WTC11 (cell line): ENCODE results near the gene CADM3.

Experiments used
- CTCF ChIP-seq: fragments of 200-600 bp; IDR thresholded peaks from 2 replicates; pipeline ENCODE4 v1.8.0; 2022; ENCODE audit warnings: antibody characterized with exemption
- E2F5 ChIP-seq: sonication (generic); formaldehyde crosslinking; IDR thresholded peaks from 2 replicates; pipeline ENCODE4 v1.8.1; 2022; ENCODE audit warnings: mild to moderate bottlenecking, moderate library complexity, missing genetic modification reagents
- ELF4 ChIP-seq: sonication (generic); formaldehyde crosslinking; IDR thresholded peaks from 2 replicates; pipeline ENCODE4 v1.8.1; 2022; ENCODE audit warnings: low read depth, mild to moderate bottlenecking, moderate library complexity, missing genetic modification reagents
- FOXP4 ChIP-seq: sonication (generic); formaldehyde crosslinking; IDR thresholded peaks from 2 replicates; pipeline ENCODE4 v1.8.0; 2022; ENCODE audit warnings: mild to moderate bottlenecking, missing genetic modification reagents
- JUN ChIP-seq: sonication (generic); formaldehyde crosslinking; IDR thresholded peaks from 2 replicates; pipeline ENCODE4 v1.8.0; 2023; ENCODE audit warnings: mild to moderate bottlenecking, missing genetic modification reagents
- NR1H2 ChIP-seq: sonication (generic); formaldehyde crosslinking; IDR thresholded peaks from 2 replicates; pipeline ENCODE4 v1.9.0; 2021; ENCODE audit warnings: mild to moderate bottlenecking, moderate library complexity, missing genetic modification reagents
- NR2C2 ChIP-seq: sonication (generic); formaldehyde crosslinking; IDR thresholded peaks from 2 replicates; pipeline ENCODE4 v1.8.0; 2022; ENCODE audit warnings: mild to moderate bottlenecking, missing genetic modification reagents
- TEAD4 ChIP-seq: sonication (generic); formaldehyde crosslinking; IDR thresholded peaks from 2 replicates; pipeline ENCODE4 v1.8.0; 2022; ENCODE audit warnings: mild to moderate bottlenecking, missing genetic modification reagents
- TP53 ChIP-seq: sonication (generic); formaldehyde crosslinking; IDR thresholded peaks from 2 replicates; pipeline ENCODE4 v1.8.1; 2023; ENCODE audit warnings: mild to moderate bottlenecking, missing genetic modification reagents
- USF2 ChIP-seq: sonication (generic); formaldehyde crosslinking; IDR thresholded peaks from 2 replicates; pipeline ENCODE4 v1.8.1; 2023; ENCODE audit warnings: mild to moderate bottlenecking, missing genetic modification reagents, moderate library complexity
- ZNF416 ChIP-seq: fragments of 250-450 bp; sonication (Bioruptor Pico); IDR thresholded peaks from 2 replicates; pipeline ENCODE4 v1.9.0; 2021; ENCODE audit warnings: mild to moderate bottlenecking, inconsistent platforms

- TF ChIP-seq CTCF (no peak), ZNF416 (CRISPR knock-in tag) (no peak), TP53 (no peak), FOXP4 (CRISPR knock-in tag) (no peak), NR1H2 (CRISPR knock-in tag) (no peak), ELF4 (CRISPR knock-in tag) (no peak), TEAD4 (CRISPR knock-in tag) (no peak), E2F5 (no peak), JUN (CRISPR knock-in tag) (no peak), USF2 (no peak), NR2C2 (CRISPR knock-in tag) (no peak)
Measured at GRCh38 chr1:159144571-159144970, 26.8 kb upstream of the CADM3 start.
